ENCODE results near the gene BACE1-AS.
A peak's percentile ranks its signal among the peaks of the same experiment; 100 is the strongest.
"Not testable (repeated sequence)": the region's sequence is repeated elsewhere in the genome, so short reads cannot be mapped to it uniquely, and the experiment has no call there.

BACE1-AS gene

GRCh38 chr11:117327255-117327566 lies 36.1 kb downstream of the BACE1-AS start:
- DNase-seq (ENCODE audit: low spot score) = not testable (repeated sequence)

GRCh38 chr11:117327567-117328374 lies 36.6 kb downstream of the BACE1-AS start, which contains the start of gene CEP164:
CEP164 (plus strand) TSS chr11:117327854; CDS start chr11:117338587, 10,733 bp downstream.
- peak; percentile 98 for DNase-seq (ENCODE audit: low spot score)

- peak; percentile 51 for DNase-seq (ENCODE audit: low spot score)
These were observed 37.3 kb downstream of the BACE1-AS start for GRCh38 chr11:117328375-117329010.

- no peak for DNase-seq (ENCODE audit: low spot score)
These were observed 41.7 kb downstream of the BACE1-AS start for GRCh38 chr11:117332843-117333242.

- no peak for DNase-seq (ENCODE audit: low spot score)
These were observed 42.8 kb downstream of the BACE1-AS start for GRCh38 chr11:117333917-117334316.

GRCh38 chr11:117334896-117335295 lies 43.8 kb downstream of the BACE1-AS start:
- no peak for DNase-seq (ENCODE audit: low spot score)

- no peak for DNase-seq (ENCODE audit: low spot score)
These were observed 44.3 kb downstream of the BACE1-AS start for GRCh38 chr11:117335399-117335798.

GRCh38 chr11:117337076-117337475 lies 45.9 kb downstream of the BACE1-AS start:
- no peak for DNase-seq (ENCODE audit: low spot score)

All from SW480 (cell line).